C4-2B (cell line): ENCODE data around the gene GJA3.

Experiments used
- H3K27ac ChIP-seq: fragments of 450-650 bp; 2 replicates; pipeline ENCODE4 v1.5.1; 2017
- ZFX ChIP-seq: fragments of 450-650 bp; IDR thresholded peaks from 2 replicates; pipeline ENCODE4 v1.6.1; 2017
- TF ChIP-seq, protein P1 (sequence below): fragments of 450-650 bp; conservative IDR thresholded peaks from 2 replicates; pipeline ENCODE4 v1.5.1; 2017; ENCODE audit warnings: mild to moderate bottlenecking

Gene GJA3

GRCh38 chr13:20190481-20191310 lies 29.8 kb upstream of the GJA3 start:
- no peak overlapping the region for H3K27ac ChIP-seq
- TF ChIP-seq, protein P1, sequence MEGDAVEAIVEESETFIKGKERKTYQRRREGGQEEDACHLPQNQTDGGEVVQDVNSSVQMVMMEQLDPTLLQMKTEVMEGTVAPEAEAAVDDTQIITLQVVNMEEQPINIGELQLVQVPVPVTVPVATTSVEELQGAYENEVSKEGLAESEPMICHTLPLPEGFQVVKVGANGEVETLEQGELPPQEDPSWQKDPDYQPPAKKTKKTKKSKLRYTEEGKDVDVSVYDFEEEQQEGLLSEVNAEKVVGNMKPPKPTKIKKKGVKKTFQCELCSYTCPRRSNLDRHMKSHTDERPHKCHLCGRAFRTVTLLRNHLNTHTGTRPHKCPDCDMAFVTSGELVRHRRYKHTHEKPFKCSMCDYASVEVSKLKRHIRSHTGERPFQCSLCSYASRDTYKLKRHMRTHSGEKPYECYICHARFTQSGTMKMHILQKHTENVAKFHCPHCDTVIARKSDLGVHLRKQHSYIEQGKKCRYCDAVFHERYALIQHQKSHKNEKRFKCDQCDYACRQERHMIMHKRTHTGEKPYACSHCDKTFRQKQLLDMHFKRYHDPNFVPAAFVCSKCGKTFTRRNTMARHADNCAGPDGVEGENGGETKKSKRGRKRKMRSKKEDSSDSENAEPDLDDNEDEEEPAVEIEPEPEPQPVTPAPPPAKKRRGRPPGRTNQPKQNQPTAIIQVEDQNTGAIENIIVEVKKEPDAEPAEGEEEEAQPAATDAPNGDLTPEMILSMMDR = no peak
- TF ChIP-seq ZFX = no peak

DNA sequence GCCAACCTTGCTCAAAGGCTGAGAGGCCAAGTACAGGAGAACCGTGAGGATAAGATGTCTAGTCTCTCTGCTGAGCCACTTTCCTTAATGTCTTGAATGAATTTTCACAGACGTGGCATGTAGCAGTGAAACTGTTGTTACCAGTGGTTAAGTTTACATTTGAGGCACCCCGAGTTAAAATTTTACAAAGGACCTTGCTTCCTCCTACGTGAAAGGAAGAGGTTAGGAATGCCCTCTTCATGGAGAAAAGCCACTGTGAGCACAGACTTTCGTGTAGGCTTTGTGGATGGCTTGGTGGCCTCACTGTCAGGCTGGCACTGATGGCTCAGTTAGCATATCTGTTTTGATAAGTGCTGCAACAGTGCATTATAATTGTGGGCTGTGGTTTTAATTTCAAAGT lies 29.2 kb upstream of the GJA3 start:
- TF ChIP-seq, protein P1 = no peak
- TF ChIP-seq ZFX = no peak
- H3K27ac ChIP-seq = no peak overlapping the region

GRCh38 chr13:20188667-20189553 lies 28.1 kb upstream of the GJA3 start:
- H3K27ac ChIP-seq = no peak overlapping the region
- TF ChIP-seq, protein P1 = peak; percentile 44; the same call in 1 of the 2 replicates
- no peak for TF ChIP-seq ZFX

DNA sequence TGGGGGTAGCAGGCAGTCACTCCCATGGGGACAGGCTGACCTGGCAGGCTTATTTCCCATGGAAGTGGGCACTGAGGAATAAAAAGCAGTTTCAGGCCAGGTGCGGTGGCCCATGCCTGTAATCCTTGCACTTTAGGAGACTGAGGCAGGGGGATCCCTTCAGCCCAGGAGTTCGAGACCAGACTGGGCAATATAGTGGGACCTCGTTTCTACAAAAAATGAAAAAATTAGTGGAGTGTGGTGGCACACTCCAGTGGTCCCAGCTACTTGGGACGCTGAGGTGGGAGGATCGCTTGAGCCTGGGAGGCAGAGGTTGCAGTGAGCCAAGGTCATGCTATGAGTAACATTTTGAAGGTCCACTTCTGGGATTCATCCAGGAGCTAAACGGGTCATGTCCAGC lies 25.9 kb upstream of the GJA3 start:
- no peak overlapping the region for H3K27ac ChIP-seq
- TF ChIP-seq ZFX = no peak
- TF ChIP-seq, protein P1 = no peak

GRCh38 chr13:20185366-20186056 lies 24.7 kb upstream of the GJA3 start:
- no peak overlapping the region for H3K27ac ChIP-seq
- TF ChIP-seq ZFX = no peak
- TF ChIP-seq, protein P1 = no peak

DNA sequence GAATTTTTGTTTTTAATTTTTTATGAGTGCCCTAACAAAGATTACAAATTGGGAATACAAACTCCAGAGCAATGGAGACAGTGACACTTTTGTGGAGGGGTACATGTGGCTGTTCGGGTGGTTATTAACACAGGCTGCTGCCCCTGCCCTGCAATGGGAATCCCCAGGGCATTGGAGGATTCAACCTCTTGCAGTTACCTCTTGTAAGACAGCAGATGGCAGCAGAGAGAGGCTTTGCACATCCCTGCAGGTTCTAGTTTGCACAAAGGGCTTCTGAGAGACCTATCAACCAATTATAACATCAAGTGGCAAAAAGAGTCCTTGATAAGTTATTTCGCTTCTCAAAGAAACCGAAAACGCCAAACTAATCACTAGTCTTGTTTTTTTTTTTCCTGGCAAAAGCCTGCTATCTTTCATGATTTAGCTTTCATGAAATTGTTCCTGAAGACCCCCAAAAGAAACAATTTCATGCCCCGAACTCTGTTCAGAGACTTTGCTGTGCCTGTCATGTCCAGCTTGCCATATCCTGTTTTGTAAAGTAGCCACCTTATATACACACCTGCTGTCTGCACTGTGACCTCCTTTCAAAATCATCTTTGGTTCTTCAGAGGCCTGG lies 21.5 kb upstream of the GJA3 start:
- no peak overlapping the region for H3K27ac ChIP-seq
- no peak for TF ChIP-seq ZFX
- TF ChIP-seq, protein P1 = peak; percentile 98
